GM13977 (cell line): Measurements from ENCODE around the gene PRX.
A peak's percentile ranks its signal among the peaks of the same experiment; 100 is the strongest.

Experiments
- DNase-seq: peaks from one replicate; pipeline ENCODE4 v3.0.0; 2012; ENCODE audit warnings: low spot score
- in situ Hi-C: fragments of 300-500 bp; cut with MboI; formaldehyde crosslinking; loops from one replicate; pipeline ENCODE4 v1.12.0; 2022; ENCODE audit warnings: low sequenced_read_pairs, low pct_unique_long_range_greater_than_20kb, mixed read lengths, inconsistent platforms; ENCODE audit not compliant: unreplicated experiment
- TF ChIP-seq, protein P1 (sequence below): IDR thresholded peaks from 2 replicates; pipeline ENCODE4 v1.5.1; 2012; ENCODE audit warnings: mild to moderate bottlenecking, control low read depth; ENCODE audit not compliant: insufficient read depth; ENCODE audit errors: extremely low read depth, missing control alignments

PRX gene

GRCh38 chr19:40445780-40446262, 32.6 kb upstream of the PRX start:
- TF ChIP-seq, protein P1, sequence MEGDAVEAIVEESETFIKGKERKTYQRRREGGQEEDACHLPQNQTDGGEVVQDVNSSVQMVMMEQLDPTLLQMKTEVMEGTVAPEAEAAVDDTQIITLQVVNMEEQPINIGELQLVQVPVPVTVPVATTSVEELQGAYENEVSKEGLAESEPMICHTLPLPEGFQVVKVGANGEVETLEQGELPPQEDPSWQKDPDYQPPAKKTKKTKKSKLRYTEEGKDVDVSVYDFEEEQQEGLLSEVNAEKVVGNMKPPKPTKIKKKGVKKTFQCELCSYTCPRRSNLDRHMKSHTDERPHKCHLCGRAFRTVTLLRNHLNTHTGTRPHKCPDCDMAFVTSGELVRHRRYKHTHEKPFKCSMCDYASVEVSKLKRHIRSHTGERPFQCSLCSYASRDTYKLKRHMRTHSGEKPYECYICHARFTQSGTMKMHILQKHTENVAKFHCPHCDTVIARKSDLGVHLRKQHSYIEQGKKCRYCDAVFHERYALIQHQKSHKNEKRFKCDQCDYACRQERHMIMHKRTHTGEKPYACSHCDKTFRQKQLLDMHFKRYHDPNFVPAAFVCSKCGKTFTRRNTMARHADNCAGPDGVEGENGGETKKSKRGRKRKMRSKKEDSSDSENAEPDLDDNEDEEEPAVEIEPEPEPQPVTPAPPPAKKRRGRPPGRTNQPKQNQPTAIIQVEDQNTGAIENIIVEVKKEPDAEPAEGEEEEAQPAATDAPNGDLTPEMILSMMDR, result no peak
- in situ Hi-C loops, result no loop called here

DNA sequence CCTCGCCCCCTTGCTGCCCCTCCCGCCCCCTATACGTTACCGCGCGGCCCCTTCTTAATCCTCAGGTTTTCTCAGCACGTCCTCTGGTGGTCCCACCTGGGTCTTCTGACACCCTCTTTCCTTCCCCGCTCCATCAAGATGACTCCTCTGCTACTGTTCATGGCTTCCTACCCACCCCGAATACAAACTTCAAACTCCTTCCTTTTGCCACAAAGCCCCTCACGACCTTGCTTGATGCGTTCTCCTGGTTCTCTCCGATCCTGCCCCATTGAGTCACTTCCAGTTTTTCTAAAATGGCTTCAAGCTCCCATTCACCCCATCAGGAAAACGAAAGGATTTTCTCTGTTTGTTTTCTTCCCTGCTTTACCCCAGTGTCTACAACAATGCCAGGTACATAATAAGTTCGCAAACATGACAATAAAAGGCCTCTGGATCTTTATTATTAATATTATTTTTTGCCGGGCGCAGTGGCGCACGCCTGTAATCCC, 31.7 kb upstream of the PRX start:
- TF ChIP-seq, protein P1, result peak; percentile 44
- in situ Hi-C loops, result no loop called here
- no peak for DNase-seq

More at GRCh38 chr19:40445780-40446262, 32.6 kb upstream of the PRX start:
- no peak for DNase-seq

DNA sequence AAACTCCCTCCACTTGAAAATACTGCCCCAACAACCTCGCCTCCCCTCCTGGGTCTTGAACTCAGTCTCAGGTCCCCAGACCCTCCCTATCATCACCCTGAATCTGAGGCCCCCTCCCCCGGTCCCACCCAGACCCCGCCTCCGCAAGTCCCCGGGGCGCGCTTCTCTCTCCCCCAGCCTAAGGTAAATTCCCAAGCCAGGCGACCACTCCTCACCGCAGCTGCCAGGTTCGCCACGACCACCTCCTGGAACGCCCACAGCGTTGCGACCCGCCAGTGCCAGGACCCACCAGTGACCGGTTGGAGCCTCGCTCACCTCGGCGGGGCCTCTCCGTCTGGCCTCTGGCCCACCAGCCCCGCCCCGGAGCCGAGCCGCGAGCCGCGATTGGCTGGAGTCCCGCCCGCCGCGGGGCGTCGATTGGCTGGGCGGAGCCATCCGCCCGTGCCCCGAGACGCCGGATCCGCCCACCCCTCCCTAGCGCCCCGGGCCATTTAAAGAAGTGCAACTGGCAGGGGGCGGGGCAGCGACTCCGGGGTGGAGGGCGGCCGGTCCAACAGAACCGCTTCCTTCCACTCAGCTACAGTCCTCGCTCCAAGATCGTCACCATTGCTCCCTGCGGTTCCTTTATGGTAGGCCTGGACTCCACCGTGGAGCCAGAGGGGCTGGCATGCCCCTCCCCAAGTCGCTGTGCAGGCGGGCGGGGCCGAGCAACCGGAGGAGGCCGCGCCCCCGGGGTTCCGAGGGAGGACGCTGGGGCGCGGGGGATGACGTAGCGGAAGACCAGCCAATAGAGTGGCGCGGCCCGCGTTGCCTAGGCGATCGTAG, 31.0 kb upstream of the PRX start, which contains the start of gene SERTAD3:
Gene SERTAD3 (minus strand): TSS at position 336 of the 825 bp plus-strand sequence. CDS start 2,255 bp downstream, outside the sequence.
- in situ Hi-C loops, result no loop called here
- TF ChIP-seq, protein P1, result no peak
- DNase-seq, result peak; percentile 98

DNA sequence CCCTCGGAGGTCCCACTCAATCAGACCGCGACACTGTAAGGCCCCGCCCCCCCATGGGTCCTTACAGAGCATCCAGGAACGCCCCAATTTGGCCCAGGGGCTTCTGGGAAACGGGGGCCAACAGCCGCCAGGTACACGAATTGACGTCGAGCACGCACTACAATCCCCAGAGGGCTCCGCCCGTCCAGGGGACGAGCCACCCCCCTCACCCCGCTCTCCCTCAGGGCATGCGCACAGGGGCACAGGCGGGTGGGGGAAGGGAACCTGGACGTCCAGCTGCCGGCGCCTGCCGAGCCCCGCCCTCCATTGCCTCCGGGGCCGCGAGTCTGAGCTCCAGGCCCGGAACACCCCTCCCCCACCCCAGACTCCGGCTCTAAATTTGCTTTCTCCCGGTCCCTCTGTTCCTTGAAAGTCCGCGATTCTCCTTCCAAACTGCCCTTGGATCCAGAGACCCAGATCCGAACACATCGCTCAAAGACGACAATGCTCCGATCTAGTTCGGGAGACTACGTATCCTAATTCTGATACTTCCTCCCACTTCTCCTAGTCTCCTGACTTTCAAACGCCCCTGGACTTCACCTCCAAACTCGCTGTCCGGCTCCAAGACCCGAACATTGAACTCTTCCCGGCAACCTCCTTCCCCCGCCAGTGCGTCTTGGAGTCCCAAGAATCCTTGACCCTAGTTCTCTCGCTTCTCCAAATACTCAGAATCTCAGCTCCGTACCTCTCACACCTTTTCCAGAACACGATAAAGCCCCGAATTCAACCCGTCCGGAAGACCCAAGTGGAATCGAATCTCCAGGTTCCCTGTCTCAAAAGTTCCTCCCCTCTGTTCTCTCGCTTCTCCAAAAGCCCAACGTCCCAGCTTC, 30.2 kb upstream of the PRX start:
- peak; percentile 99 for DNase-seq
- in situ Hi-C loops, result no loop called here
- TF ChIP-seq, protein P1, result no peak

DNA sequence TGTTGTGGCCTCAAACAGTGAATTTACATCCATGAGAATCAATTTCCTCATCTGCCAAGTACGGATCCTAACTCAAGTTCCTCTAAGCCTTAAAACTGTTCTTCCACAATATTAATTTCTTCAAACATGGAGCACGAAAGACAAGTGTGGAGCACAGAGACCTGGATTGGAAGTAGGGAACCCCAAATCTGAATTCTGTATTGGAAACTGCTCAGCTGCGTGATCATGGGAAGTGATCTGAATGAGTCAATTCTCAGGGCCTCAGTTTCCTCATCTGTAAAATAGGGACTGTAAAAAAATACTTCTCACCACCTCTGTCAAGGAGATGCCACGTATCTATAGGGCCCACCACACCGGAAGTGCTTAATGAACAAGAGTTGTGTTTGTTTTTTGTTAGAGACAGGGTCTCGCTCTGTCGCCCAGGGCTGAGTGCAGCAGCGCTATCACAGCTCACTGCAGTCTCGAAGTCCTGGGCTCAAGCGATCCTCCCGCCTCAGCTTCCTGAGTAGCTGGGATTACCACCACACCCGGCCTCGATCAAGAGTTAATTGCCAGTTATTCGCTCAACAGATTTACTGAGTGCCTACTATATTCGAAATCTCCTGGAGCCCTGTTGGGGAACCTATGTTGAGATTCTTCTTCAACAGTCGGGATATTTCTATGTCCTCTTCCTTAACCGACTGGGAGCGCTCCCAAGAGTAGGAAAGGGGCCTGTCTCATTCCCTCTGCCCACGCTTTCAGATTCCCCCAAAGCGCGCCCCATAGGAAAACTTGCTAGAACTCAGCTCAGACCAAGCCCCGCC, 29.4 kb upstream of the PRX start:
- DNase-seq, result no peak
- in situ Hi-C loops, result no loop called here
- TF ChIP-seq, protein P1, result no peak
